Dedifferentiated amniotic fluid mesenchymal stem cell (primary cell): ENCODE results near the gene ANAPC2.

Experiments used
- DNase-seq: peaks from one replicate; pipeline ENCODE4 v3.0.0-alpha.2; 2016; ENCODE audit errors: extremely low spot score

Gene ANAPC2

DNA sequence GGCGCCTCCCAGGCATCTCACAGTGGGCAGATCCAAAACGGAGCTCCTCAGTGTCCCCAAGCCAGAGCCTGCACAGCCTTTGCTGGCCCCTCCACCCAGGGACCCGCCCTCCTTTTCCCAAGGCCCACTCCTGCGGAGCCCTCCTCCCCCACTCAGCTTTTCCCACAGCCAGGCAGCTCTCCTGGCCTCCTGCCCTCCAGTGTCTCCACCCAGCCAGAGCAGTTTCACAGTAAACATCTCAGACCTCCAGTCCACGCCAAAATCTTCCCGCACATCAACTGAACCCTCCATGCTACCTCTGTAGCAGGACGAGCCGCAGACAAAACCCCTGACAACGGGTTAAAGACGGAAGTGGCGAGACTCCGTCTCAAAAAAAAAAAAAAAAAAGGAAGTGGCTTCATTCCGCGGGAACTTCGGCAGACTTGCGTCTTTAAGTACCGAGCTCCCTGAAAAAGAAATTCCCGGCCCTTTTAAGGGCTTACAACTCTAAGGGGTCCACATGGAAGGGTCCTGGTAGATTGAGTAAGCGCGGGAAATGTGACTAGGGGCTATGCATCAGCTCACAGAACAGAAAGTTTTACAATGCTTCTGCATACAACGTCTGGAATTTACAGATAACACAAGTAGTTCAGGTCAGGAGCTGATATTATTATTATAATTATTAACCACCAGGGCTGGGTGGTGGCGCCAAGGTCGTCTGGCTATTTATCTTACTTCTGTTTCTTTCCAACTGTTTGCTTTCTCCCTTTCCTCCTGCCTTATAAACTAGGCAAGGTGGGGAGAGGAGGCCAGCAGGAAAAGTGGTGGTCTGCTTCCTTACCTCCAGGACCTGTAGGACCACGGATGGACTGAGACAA is 60.8 kb downstream of the ANAPC2 start:
- no peak for DNase-seq

DNA sequence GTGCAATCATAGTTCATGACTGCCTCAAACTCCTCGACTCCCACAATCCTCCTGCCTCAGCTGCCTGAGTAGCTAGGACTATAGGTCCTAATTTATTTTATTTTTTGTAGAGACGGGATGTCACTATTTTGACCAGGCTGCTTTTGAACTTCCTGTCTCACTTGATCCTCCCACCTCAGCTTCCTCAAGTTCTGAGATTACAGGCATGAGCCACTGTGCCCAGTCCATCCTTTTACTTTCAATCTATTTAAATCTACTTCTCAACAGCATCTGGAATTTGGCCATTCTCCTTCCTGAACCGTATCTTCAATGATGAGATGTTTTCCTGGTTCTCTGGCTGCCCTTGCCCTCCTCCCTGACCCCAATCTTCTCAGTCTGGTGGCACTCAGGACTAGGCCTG is 61.6 kb downstream of the ANAPC2 start:
- no peak for DNase-seq
